ENCODE results near the gene MYO3B.

Gene MYO3B

GRCh38 chr2:170323743-170324142 lies 145.8 kb downstream of the MYO3B start:
- POLR2A ChIA-PET (ENCODE audit: low non-redundant PET), result no interaction called here
- DNase-seq (ENCODE audit: low spot score), result no peak
- CTCF ChIA-PET, result interaction anchor here (1.2 to 2.5 kb wide), 4 partner anchors 10 to 492 kb away, joined by 4 to 10 read pairs (median 6); no protein-coding TSS in a partner anchor
- no peak for TF ChIP-seq CTCF (conservative IDR thresholded peaks at IDR 0.05; ENCODE audit: low read depth)
- no peak overlapping the region for H3K27ac ChIP-seq

- ChIA-PET CTCF (interaction anchor here (0.6 to 2.5 kb wide), 11 partner anchors 9 to 1271 kb away, joined by 3 to 10 read pairs (median 4); no protein-coding TSS in a partner anchor), POLR2A (ENCODE audit: low non-redundant PET) (no interaction called here)
- peak; percentile 69 for TF ChIP-seq CTCF (conservative IDR thresholded peaks at IDR 0.05; ENCODE audit: low read depth)
- H3K27ac ChIP-seq, result no peak overlapping the region
- peak; percentile 30 for DNase-seq (ENCODE audit: low spot score)
Measured at GRCh38 chr2:170324640-170325046, 146.7 kb downstream of the MYO3B start.

- TF ChIP-seq CTCF (conservative IDR thresholded peaks at IDR 0.05; ENCODE audit: low read depth), result no peak
- ChIA-PET CTCF (interaction anchor here (0.6 kb wide), 1 partner anchor 879 kb away, joined by 3 read pairs; no protein-coding TSS in a partner anchor), POLR2A (ENCODE audit: low non-redundant PET) (no interaction called here)
- DNase-seq (ENCODE audit: low spot score), result no peak
- no peak overlapping the region for H3K27ac ChIP-seq
Measured at GRCh38 chr2:170330881-170331280, 152.9 kb downstream of the MYO3B start.

GRCh38 chr2:170332676-170333402 lies 154.9 kb downstream of the MYO3B start:
- CTCF ChIA-PET, result interaction anchor here (0.5 to 0.9 kb wide), 2 partner anchors 9 to 320 kb away, joined by 3 to 4 read pairs; no protein-coding TSS in a partner anchor
- DNase-seq (ENCODE audit: low spot score), result no peak
- POLR2A ChIA-PET (ENCODE audit: low non-redundant PET), result no interaction called here
- no peak for TF ChIP-seq CTCF (conservative IDR thresholded peaks at IDR 0.05; ENCODE audit: low read depth)
- H3K27ac ChIP-seq, result no peak overlapping the region

GRCh38 chr2:170335351-170335750 lies 157.4 kb downstream of the MYO3B start:
- ChIA-PET CTCF (interaction anchor here (0.6 kb wide), 1 partner anchor 161 kb away, joined by 3 read pairs; no protein-coding TSS in a partner anchor), POLR2A (ENCODE audit: low non-redundant PET) (no interaction called here)
- DNase-seq (ENCODE audit: low spot score), result no peak
- H3K27ac ChIP-seq, result no peak overlapping the region
- no peak for TF ChIP-seq CTCF (conservative IDR thresholded peaks at IDR 0.05; ENCODE audit: low read depth)

- ChIA-PET POLR2A (ENCODE audit: low non-redundant PET) (no interaction called here), CTCF (interaction anchor here (0.8 kb wide), 1 partner anchor 12 kb away, joined by 3 read pairs; no protein-coding TSS in a partner anchor)
- DNase-seq (ENCODE audit: low spot score), result no peak
- TF ChIP-seq CTCF (conservative IDR thresholded peaks at IDR 0.05; ENCODE audit: low read depth), result no peak
- no peak overlapping the region for H3K27ac ChIP-seq
Measured at GRCh38 chr2:170336408-170336807, 158.5 kb downstream of the MYO3B start.

All from RWPE1 (cell line).